ENCODE measurements around the gene SHROOM3. TPM values are rescaled to one million over a fixed set of nuclear protein-coding genes. Genes with fewer than 3 reads are reported as not detected.

The SHROOM3 gene
- total and polyA plus RNA-seq, 2 donors = 11.7 to 16.6 TPM

DNA sequence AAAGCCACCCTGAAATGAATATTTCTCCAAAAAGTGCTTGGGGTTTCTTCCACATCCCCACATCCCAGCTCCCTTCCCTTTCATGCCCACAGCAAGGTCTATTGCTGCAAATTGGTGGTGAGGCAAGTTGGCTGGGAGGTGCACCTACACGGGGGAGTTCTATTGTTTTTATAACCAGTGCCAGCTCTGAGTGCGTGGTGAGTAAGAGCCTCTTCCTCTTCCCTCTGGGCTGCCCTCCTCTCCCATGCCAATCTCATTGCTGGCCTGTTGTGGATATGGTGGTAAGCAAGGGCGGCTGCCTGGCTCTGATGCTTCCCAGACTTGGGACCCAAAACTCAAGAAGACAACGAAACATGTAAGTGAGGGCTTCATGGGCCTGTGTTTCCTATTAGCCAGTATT, 204.3 kb downstream of the SHROOM3 start:
- Histone ChIP-seq H3K27ac (ENCODE audit: low read depth) (no peak overlapping the region), H3K4me3 (ENCODE audit: low read depth, low read length) (no peak overlapping the region), H3K4me1 (ENCODE audit: insufficient read depth) (no peaks in the 10 kb centered on the region), H3K36me3 (ENCODE audit: insufficient read depth) (peaks cover 1% of the 10 kb centered on the region)
- no peak for DNase-seq (ENCODE audit: extremely low spot score)
- 75% methylated on average over 4 of the region's 4 CpGs for WGBS

GRCh38 chr4:76640353-76640910, 205.4 kb downstream of the SHROOM3 start:
- H3K4me1 ChIP-seq (ENCODE audit: insufficient read depth) = no peaks in the 10 kb centered on the region
- DNase-seq (ENCODE audit: extremely low spot score) = no peak
- WGBS = 85% methylated on average over 6 of the region's 6 CpGs
- H3K27ac ChIP-seq (ENCODE audit: low read depth) = no peak overlapping the region
- no peak overlapping the region for H3K4me3 ChIP-seq (ENCODE audit: low read depth, low read length)
- peaks cover 1% of the 10 kb centered on the region for H3K36me3 ChIP-seq (ENCODE audit: insufficient read depth)

GRCh38 chr4:76641351-76641750, 206.3 kb downstream of the SHROOM3 start:
- DNase-seq (ENCODE audit: extremely low spot score) = no peak

DNA sequence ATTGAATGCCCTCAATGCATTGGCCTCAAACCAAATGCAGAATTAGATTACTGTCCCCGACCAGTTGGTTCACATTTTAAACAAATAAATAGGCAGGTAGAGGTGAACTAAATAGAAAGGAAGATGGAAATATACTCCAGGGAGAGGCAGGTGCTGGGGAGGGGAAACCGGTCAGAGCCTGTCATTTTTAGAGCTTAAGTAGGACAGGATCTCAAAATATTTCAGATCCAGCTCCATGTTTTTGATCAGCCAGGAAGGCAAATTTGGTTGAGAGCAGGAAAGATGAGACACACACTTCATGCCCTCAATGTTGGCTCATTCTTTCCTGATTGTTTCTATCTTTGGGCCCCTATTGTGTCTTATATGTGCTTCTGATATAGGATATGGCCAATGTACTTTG, 206.7 kb downstream of the SHROOM3 start:
- Histone ChIP-seq H3K4me3 (ENCODE audit: low read depth, low read length) (no peak overlapping the region), H3K4me1 (ENCODE audit: insufficient read depth) (no peaks in the 10 kb centered on the region), H3K27ac (ENCODE audit: low read depth) (no peak overlapping the region), H3K36me3 (ENCODE audit: insufficient read depth) (peaks cover 1% of the 10 kb centered on the region)
- no peak for DNase-seq (ENCODE audit: extremely low spot score)
- 95% methylated on average over 2 of the region's 2 CpGs for WGBS

More at GRCh38 chr4:76641351-76641750, 206.3 kb downstream of the SHROOM3 start:
- H3K27ac ChIP-seq (ENCODE audit: low read depth) = no peak overlapping the region
- H3K4me1 ChIP-seq (ENCODE audit: insufficient read depth) = no peaks in the 10 kb centered on the region
- 89% methylated on average over 4 of the region's 4 CpGs for WGBS
- no peak overlapping the region for H3K4me3 ChIP-seq (ENCODE audit: low read depth, low read length)
- peaks cover 1% of the 10 kb centered on the region for H3K36me3 ChIP-seq (ENCODE audit: insufficient read depth)

GRCh38 chr4:76644831-76645485, 209.9 kb downstream of the SHROOM3 start:
- Histone ChIP-seq H3K4me1 (ENCODE audit: insufficient read depth) (no peaks in the 10 kb centered on the region), H3K27ac (ENCODE audit: low read depth) (no peak overlapping the region), H3K36me3 (ENCODE audit: insufficient read depth) (peaks cover 1% of the 10 kb centered on the region), H3K4me3 (ENCODE audit: low read depth, low read length) (no peak overlapping the region)
- WGBS = 73% methylated on average over 8 of the region's 8 CpGs
- no peak for DNase-seq (ENCODE audit: extremely low spot score)

GRCh38 chr4:76649086-76649485, 214.1 kb downstream of the SHROOM3 start:
- Histone ChIP-seq H3K4me3 (ENCODE audit: low read depth, low read length) (no peak overlapping the region), H3K36me3 (ENCODE audit: insufficient read depth) (no peaks in the 10 kb centered on the region), H3K4me1 (ENCODE audit: insufficient read depth) (no peaks in the 10 kb centered on the region), H3K27ac (ENCODE audit: low read depth) (no peak overlapping the region)
- WGBS = 98% methylated on average over 1 of the region's 1 CpG
- no peak for DNase-seq (ENCODE audit: extremely low spot score)

GRCh38 chr4:76651616-76652015, 216.6 kb downstream of the SHROOM3 start:
- H3K27ac ChIP-seq (ENCODE audit: low read depth) = no peak overlapping the region
- no peak overlapping the region for H3K4me3 ChIP-seq (ENCODE audit: low read depth, low read length)
- 80% methylated on average over 2 of the region's 2 CpGs for WGBS
- DNase-seq (ENCODE audit: extremely low spot score) = no peak
- H3K36me3 ChIP-seq (ENCODE audit: insufficient read depth) = no peaks in the 10 kb centered on the region
- no peaks in the 10 kb centered on the region for H3K4me1 ChIP-seq (ENCODE audit: insufficient read depth)

GRCh38 chr4:76652389-76652788, 217.4 kb downstream of the SHROOM3 start:
- Histone ChIP-seq H3K36me3 (ENCODE audit: insufficient read depth) (no peaks in the 10 kb centered on the region), H3K27ac (ENCODE audit: low read depth) (no peak overlapping the region), H3K4me3 (ENCODE audit: low read depth, low read length) (no peak overlapping the region), H3K4me1 (ENCODE audit: insufficient read depth) (no peaks in the 10 kb centered on the region)
- DNase-seq (ENCODE audit: extremely low spot score) = no peak
- 51% methylated on average over 1 of the region's 1 CpG for WGBS

- H3K4me1 ChIP-seq (ENCODE audit: insufficient read depth) = no peaks in the 10 kb centered on the region
- H3K36me3 ChIP-seq (ENCODE audit: insufficient read depth) = no peaks in the 10 kb centered on the region
- DNase-seq (ENCODE audit: extremely low spot score) = no peak
- 85% methylated on average over 6 of the region's 6 CpGs for WGBS
- H3K27ac ChIP-seq (ENCODE audit: low read depth) = no peak overlapping the region
- no peak overlapping the region for H3K4me3 ChIP-seq (ENCODE audit: low read depth, low read length)
Measured at GRCh38 chr4:76654084-76654483, 219.1 kb downstream of the SHROOM3 start.

DNA sequence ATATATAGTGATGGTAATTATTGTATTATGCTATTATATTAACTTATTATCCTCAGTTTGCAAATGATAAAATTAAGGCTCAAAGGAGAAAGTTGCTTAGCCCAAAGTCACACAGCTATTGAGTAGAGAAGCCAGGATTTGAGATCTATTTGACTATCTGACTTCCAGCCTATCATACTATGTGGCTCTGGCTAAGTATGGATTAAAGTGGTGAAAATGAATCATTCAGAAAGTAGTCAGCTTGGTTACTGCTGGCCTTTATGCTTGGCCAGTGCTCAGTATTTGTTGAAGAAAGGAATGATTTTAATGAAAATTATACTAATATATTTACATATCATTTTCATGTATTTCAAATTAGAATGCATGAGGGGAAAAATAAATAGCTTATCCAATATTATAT, 219.8 kb downstream of the SHROOM3 start:
- Histone ChIP-seq H3K4me1 (ENCODE audit: insufficient read depth) (no peaks in the 10 kb centered on the region), H3K27ac (ENCODE audit: low read depth) (no peak overlapping the region), H3K4me3 (ENCODE audit: low read depth, low read length) (no peak overlapping the region), H3K36me3 (ENCODE audit: insufficient read depth) (no peaks in the 10 kb centered on the region)
- no peak for DNase-seq (ENCODE audit: extremely low spot score)

DNA sequence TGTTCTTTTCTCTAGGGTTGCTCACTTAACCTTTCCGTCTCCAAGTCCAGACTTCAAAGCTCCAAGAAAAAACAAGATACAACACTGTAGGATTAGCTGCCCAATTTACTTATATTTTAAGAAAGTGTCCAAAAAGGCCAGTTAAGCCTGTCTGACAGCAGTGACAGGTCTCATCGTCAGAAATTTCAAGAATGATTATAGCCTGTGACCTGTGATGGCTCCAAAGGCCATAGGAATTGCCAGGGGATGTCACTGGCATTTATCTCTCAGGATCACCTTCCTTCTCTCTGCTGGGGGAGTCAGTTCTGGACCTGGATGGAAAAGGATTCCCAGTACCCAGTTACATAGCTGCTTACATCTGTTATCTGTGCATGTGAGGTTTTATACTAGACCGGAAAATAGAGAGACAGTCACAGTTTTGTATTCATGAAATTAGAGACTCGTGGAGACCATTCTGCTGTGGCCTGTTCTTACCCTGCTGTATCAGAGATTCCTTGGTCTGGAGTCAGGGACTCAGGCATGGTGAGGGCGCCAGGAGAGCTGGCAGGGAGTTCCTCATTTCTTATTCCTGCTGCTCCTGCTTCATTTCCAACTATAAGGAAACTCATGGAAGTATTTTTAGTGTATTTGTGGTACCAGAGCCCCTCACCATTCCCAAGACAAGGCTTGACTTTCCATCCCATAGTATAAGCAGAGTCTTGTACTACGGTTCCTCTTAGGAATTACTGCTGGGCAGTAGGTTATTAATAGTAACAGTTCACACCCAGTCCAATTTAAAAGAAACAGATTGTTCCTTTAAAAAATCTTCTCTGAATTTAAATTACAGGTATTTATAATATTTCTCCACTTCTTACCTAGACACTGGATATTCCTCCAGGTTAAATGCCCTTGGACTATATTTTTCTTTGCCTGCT, 220.8 kb downstream of the SHROOM3 start:
- DNase-seq (ENCODE audit: extremely low spot score) = no peak
- 70% methylated on average over 6 of the region's 6 CpGs for WGBS
- Histone ChIP-seq H3K27ac (ENCODE audit: low read depth) (no peak overlapping the region), H3K4me1 (ENCODE audit: insufficient read depth) (no peaks in the 10 kb centered on the region), H3K4me3 (ENCODE audit: low read depth, low read length) (no peak overlapping the region), H3K36me3 (ENCODE audit: insufficient read depth) (no peaks in the 10 kb centered on the region)

GRCh38 chr4:76657443-76657842, 222.4 kb downstream of the SHROOM3 start:
- no peaks in the 10 kb centered on the region for H3K4me1 ChIP-seq (ENCODE audit: insufficient read depth)
- no peak for DNase-seq (ENCODE audit: extremely low spot score)
- WGBS = 90% methylated on average over 2 of the region's 2 CpGs
- no peak overlapping the region for H3K27ac ChIP-seq (ENCODE audit: low read depth)
- H3K4me3 ChIP-seq (ENCODE audit: low read depth, low read length) = no peak overlapping the region
- H3K36me3 ChIP-seq (ENCODE audit: insufficient read depth) = no peaks in the 10 kb centered on the region

- 76% methylated on average over 3 of the region's 3 CpGs for WGBS
- DNase-seq (ENCODE audit: extremely low spot score) = no peak
- Histone ChIP-seq H3K4me1 (ENCODE audit: insufficient read depth) (no peaks in the 10 kb centered on the region), H3K27ac (ENCODE audit: low read depth) (no peak overlapping the region), H3K4me3 (ENCODE audit: low read depth, low read length) (no peak overlapping the region), H3K36me3 (ENCODE audit: insufficient read depth) (no peaks in the 10 kb centered on the region)
Measured at GRCh38 chr4:76658231-76659102, 223.4 kb downstream of the SHROOM3 start.
